Posterior cingulate gyrus (tissue), 11 donors: ENCODE results near the gene SMYD3.
A peak's percentile ranks its signal among the peaks of the same experiment; 100 is the strongest.
"Not testable (repeated sequence)": the region's sequence is repeated elsewhere in the genome, so short reads cannot be mapped to it uniquely, and the experiment has no call there.

Experiments used
- DNase-seq, 10 donors: peaks; one replicate each; pipeline versions ENCODE4 v3.0.0 to v3.0.0-alpha.2; 2020 to 2021; ENCODE audit warnings: mixed read lengths in 3 of 10
- intact Hi-C: fragments of 100-400 bp; cut with DNase I; formaldehyde crosslinking; loops from one replicate; pipeline ENCODE4 v1.15.1; 2023

Gene SMYD3

DNA sequence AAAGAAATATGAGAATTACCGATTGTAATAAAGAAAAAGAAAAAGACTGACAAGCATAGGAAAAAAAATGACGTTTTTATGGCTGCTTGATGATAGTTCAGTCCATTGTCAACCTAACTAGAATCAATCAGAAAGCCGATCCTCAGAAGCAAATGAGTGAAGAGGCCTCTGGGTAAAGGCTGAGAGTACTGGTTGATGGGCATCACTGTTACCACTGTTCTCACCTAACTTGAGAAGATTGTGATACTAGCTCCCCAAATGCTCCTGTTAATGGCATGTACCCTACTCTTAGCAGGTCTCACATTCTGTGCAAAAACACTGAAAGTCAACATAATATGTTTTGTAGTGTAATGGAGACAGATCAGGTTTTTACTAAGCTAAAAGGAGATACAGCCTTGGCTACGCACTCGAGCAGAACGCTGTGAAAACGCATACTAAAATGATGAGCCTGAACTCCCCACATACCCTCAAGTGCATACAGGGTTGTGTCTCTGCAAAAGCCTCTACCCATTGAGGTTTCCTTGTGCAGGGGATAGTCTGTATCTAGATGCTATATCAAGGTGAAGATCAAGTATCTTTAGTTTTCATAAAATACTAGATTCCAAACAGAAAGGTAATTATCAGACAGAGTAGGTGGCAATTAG is 554.6 kb downstream of the SMYD3 start:
- intact Hi-C loops, result no loop called here
- no peak for DNase-seq

DNA sequence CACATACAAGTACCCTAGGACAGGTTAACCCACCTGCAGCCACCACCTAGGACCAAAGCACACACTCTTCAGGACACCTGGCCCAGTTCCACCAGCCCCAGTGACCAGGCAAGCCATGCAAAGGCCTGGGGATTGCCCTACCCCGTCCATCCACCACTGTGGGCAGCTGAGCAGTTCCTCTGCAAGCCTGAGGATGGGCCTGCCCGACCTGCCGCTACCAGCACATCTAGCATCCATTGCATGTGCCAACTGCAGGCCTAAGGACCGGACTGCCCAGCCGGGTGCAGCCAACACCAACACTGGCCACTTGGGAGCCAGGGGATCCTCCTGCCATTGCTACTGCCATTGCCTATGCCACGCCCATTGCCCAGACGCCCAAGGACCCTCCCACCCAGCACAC is 558.3 kb downstream of the SMYD3 start:
- intact Hi-C loops, result no loop called here
- peak in 1 of 10 donors; percentile 81 for DNase-seq

GRCh38 chr1:245946905-245947304 is 560.2 kb downstream of the SMYD3 start:
- DNase-seq, result no peak
- intact Hi-C loops, result no loop called here

DNA sequence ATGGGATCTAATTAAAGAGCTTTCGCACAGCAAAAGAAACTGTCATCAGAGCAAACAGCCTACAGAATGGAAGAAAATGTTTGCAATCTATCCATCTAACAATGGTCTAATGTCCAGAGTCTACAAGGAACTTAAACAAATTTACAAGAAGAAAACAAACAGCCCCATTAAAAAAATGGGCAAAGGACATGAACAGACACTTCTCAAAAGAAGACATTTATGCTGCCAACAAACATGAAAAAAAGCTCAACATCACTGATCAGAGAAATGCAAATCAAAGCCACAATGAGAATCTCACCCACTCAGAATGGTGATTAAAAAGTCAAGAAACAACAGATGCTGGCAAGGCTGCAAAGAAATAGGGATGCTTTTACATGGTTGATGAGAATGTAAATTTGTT is 561.9 kb downstream of the SMYD3 start:
- intact Hi-C loops, DNase-seq: not testable (repeated sequence)

DNA sequence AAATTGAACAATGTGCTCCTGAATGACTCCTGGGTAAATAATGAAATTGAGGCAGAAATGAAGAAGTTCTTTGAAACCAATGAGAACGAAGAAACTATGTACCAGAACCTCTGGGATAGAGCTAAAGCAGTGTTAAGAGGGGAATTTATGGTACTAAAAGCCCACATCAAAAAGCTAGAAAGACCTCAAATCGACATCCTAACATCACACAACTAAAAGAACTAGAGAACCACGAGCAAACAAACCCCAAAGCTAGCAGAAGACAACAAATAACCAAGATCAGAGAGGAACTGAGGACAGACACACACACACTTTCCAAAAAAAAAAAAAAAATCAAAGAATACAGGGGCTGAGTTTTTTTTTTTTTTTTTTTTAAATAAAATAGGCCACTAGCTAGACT is 564.2 kb downstream of the SMYD3 start:
- DNase-seq, result no peak
- intact Hi-C loops, result no loop called here

DNA sequence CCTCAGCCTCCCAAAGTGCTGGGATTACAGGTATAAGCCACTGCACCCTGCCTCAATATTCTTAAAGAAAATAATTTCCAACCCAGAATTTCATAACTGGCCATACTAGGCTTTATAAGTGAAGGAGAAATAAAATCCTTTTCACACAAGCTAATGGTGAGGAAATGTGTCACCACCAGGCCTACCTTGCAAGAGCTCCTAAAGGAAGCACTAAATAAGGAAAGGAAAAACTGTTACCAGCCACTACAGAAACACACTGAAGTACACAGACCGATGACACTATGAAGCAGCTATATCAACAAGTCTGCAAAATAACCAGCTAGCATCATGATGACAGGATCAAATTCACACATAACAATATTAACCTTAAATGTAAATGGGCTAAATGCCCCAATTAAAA is 565.3 kb downstream of the SMYD3 start:
- intact Hi-C loops, DNase-seq: not testable (repeated sequence)

DNA sequence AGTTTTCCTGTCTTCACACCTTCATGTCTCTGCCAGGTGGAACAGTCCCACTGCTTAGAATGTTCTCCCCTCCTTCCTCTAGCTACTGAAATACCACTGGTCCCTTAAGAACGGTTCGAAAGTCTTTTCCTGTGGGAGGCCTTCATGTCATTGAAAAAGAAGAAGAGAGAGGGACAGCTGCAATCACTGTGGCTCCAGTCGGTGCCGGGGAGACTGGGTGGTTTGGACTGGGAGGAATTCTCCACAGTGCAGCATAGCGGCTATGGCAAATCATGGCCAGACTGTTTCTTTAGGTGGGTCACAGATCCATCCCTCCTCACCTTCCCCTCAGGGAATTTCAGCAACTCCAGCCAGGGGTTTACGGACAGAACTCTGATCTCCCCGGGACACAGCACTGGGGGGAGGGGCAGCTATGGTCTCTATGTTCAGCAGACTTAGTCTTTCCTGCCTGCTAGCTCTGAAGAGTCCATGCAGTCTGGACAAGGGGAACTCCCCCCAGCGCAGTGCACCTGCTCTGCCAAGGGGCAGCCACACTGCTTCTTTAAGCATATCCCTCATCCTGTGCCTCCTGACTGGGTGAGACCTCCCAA is 567.2 kb downstream of the SMYD3 start:
- DNase-seq, result no peak
- intact Hi-C loops, result no loop called here

DNA sequence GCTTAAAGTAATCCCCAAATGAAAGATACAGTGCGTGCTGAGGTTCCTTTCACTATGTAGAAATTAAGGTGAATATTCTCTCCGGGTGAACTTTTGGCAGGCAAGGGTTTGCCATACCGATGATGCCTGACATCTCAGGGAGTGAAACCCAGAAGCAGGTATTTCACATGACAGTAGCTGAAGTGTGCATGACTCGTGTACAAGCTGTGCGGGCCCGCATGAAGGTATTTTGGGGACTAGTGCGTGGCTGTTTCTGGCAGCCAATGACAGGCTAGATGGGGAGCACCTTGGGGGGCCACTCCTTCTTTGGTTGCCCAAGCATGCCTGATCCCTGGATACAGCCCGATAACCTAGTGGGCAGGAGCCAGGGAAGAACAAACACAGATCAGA is 569.0 kb downstream of the SMYD3 start:
- intact Hi-C loops, result no loop called here
- DNase-seq, result no peak

DNA sequence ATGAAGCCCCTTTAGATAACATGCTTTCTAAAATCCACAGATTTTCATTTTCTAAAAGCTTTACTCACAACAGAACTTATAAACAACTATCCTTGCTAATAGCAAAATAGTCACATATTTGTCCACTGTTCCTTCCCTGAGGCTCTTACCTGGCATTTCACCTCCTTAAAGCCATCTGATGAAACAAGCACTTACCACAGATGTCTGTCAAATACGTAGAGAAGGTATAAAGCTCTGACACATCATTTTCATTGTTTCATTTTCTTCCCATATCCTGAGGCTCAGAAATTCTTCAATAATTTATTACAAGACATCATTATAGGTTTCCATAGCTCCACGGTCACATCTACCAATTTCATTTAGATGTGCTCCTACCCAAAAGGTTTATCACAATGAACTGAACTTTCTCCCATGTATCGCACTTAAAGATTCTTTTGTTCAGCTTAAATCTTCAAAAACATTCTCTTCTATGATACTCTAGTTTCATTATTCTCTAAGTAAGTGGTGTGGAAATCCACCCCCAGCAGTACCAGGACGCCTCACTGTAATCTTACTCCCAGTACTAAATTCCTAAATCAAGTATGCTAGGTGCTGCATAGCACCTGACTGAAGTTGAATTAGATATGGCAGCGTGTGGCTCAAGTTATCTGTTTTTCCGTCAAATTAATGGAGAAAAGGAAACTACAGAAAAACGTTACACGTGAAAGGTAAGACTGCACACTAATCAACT is 569.6 kb downstream of the SMYD3 start:
- intact Hi-C loops, result no loop called here
- no peak for DNase-seq

DNA sequence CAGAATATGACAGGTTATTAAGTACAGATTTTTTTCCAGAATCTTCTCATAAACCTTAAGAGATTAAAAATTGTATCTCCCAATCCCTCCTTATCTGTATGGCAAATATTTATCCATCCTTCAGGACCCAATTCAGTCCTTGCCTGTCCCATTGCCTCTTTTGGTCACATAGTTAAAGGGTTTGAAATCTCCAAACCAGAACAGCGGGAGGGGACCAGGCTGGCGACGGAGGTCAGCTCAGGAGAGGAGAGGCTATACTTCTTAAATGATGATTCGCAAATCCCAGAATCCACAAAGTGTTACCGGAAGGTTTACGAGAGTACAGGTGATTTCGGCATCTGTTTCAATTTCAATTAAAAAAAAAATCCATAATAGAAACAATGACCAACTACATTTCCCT is 572.7 kb downstream of the SMYD3 start:
- intact Hi-C loops, result no loop called here

GRCh38 chr1:245933431-245934045 is 573.5 kb downstream of the SMYD3 start:
- no peak for DNase-seq
- intact Hi-C loops, result no loop called here

More for the DNA sequence above, 572.7 kb downstream of the SMYD3 start:
- no peak for DNase-seq

- intact Hi-C loops, result no loop called here
- DNase-seq, result no peak
These were observed 574.6 kb downstream of the SMYD3 start for GRCh38 chr1:245932302-245932972.

GRCh38 chr1:245931450-245931849 is 575.6 kb downstream of the SMYD3 start:
- DNase-seq, result no peak
- intact Hi-C loops, result no loop called here

GRCh38 chr1:245929224-245929623 is 577.9 kb downstream of the SMYD3 start:
- DNase-seq, result no peak
- intact Hi-C loops, result no loop called here

- intact Hi-C loops, result no loop called here
- no peak for DNase-seq
These were observed 580.2 kb downstream of the SMYD3 start for GRCh38 chr1:245926888-245927287.

GRCh38 chr1:245923215-245923614 is 583.9 kb downstream of the SMYD3 start:
- intact Hi-C loops, result no loop called here
- no peak for DNase-seq

- DNase-seq, result no peak
- intact Hi-C loops, result no loop called here
These were observed 585.7 kb downstream of the SMYD3 start for GRCh38 chr1:245921417-245921816.

DNA sequence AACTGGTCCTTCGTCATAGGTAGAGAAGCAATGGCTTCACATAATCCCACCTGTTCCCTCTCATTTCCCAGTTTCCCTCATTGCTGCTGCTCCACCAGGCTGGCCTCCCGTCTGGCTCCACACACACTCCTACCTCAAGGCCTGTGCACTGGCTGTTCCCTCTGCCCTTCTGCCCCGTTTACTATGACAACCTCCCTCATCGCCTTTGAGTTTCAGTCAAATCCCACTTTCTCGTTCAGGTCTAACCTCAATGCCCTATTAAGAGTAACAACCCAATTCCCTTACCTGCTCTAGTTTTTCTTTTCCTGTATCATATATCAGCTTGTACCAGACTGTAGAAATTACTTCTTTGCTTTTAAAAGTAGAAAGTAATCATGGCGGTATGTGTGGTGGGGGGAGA is 589.7 kb downstream of the SMYD3 start:
- DNase-seq, result no peak
- intact Hi-C loops, result no loop called here

- intact Hi-C loops, result no loop called here
- no peak for DNase-seq
These were observed 591.2 kb downstream of the SMYD3 start for GRCh38 chr1:245915841-245916240.

DNA sequence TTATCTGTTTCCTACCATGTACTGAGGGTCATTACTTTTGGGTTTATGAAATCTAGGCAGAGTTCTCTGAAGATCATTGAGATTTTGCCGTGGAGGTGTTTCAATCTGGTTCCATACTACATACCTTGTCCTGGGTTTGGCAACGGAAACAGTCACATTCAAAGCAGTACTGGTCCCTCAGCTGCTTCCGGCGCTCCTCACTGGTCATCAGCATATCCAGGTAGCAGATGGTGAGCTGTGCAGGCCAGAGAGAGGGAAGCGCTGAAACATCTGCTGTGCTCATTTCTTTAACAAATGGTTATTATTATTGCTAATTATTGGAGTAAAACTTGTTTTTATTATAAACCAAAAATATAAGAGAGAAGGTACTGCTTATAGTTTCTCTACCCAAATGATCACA is 591.7 kb downstream of the SMYD3 start:
- intact Hi-C loops, result no loop called here
- no peak for DNase-seq

GRCh38 chr1:245908543-245908942 is 598.5 kb downstream of the SMYD3 start:
- DNase-seq, result no peak
- intact Hi-C loops, result no loop called here
